Activated T-cell treated with anti-CD3 and anti-CD28 coated beads, Interleukin-2, amount 50 U/mL, for 24 hours (primary cell): ENCODE data around the gene SLC39A2.
"Not testable (repeated sequence)": the region's sequence is repeated elsewhere in the genome, so short reads cannot be mapped to it uniquely, and the experiment has no call there.

ENCODE experiments used
- DNase-seq: peaks from one replicate; pipeline ENCODE4 v3.0.0-alpha.2; 2020
- H3K27ac Mint-ChIP-seq: 2 replicates; pipeline ENCODE4 v1.8.0; 2020; ENCODE audit warnings: mild to moderate bottlenecking, mixed read lengths
- H3K27me3 Mint-ChIP-seq: 2 replicates; pipeline ENCODE4 v1.8.0; 2020; ENCODE audit warnings: mixed read lengths
- H3K36me3 Mint-ChIP-seq: 2 replicates; pipeline ENCODE4 v1.8.0; 2020; ENCODE audit warnings: low read depth, mixed read lengths
- H3K4me1 Mint-ChIP-seq: 2 replicates; pipeline ENCODE4 v1.8.0; 2020; ENCODE audit warnings: low read depth, mixed read lengths
- H3K4me3 Mint-ChIP-seq: 2 replicates; pipeline ENCODE4 v1.8.0; 2020; ENCODE audit warnings: mild to moderate bottlenecking, moderate library complexity, mixed read lengths
- H3K9me3 Mint-ChIP-seq: 2 replicates; pipeline ENCODE4 v1.8.0; 2020; ENCODE audit warnings: mixed read lengths

The SLC39A2 gene

GRCh38 chr14:20998674-20999366 lies at the start of gene SLC39A2:
SLC39A2 (plus strand) TSS chr14:20999293; CDS start chr14:20999447, 154 bp downstream.
- Mint-ChIP-seq H3K36me3 (peaks cover 42% of the 10 kb centered on the region), H3K4me3 (no peak within 1 kb of the TSS)
- DNase-seq = no peak

DNA sequence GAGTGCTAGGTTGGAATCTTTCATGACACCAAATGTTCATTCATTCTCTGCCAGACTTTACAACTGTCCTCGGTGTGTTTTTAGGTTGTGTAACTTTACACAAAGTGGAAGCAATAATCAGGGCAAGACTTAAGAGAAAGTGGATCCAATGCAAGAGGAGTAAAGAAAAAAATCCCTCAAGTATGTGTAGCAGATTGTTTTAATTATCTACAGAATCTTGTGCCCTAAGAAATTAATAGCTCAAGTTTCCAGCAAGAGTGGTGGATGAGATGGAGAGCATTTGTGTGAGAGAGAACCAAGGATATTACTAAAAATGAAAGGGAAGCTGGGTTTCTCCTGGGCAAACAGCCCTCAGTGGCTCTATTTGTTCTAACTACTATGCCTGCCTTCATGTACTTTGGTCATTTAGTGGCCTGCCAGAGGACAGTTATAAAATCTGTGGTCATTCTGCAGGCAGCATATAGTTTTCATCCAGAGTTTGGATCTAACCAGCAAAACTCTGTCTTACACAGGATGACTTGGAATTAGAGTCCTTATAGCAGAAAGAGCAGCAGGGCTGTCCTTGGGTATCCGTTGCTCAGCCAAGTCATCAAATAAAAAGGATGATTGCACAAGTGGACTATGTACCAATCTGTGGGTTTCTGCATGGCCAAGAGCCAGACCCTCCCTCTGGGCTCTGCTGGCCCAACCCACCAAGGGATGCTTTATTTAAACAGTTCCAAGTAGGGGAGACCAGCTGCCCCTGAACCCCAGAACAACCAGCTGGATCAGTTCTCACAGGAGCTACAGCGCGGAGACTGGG lies 44.2 kb upstream of the SLC39A2 start, which contains the start of gene RNASE2:
TSS of gene RNASE2 (plus strand) at position 752 of the 802 bp plus-strand sequence. CDS start 285 bp downstream, outside the sequence.
- H3K4me3 Mint-ChIP-seq = not testable (repeated sequence)

More at GRCh38 chr14:20998674-20999366, at the start of gene SLC39A2:
- no peaks in the 10 kb centered on the region for H3K27me3 Mint-ChIP-seq
- H3K27ac Mint-ChIP-seq = peak within 1 kb of the TSS; percentile 40
- H3K9me3 Mint-ChIP-seq = no peaks in the 10 kb centered on the region
- peaks cover 14% of the 10 kb centered on the region for H3K4me1 Mint-ChIP-seq

DNA sequence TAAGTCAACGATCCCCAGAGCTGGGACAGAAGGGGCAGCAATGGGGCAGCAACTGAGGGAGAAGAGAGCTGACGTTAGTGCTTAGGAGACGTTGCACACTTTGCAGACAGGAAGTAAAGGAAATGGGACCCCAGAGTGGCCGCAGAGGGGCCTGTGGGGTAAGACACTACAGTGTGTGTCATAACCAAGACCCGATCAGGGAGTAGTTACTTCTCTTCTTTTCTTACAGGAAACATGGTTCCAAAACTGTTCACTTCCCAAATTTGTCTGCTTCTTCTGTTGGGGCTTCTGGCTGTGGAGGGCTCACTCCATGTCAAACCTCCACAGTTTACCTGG lies 43.6 kb upstream of the SLC39A2 start:
- H3K27ac Mint-ChIP-seq, H3K36me3 Mint-ChIP-seq, H3K4me3 Mint-ChIP-seq, DNase-seq, H3K9me3 Mint-ChIP-seq: not testable (repeated sequence)
- Mint-ChIP-seq H3K27me3 (peaks cover 11% of the 10 kb centered on the region), H3K4me1 (peaks cover 17% of the 10 kb centered on the region)

More for the DNA sequence above, 44.2 kb upstream of the SLC39A2 start, which contains the start of gene RNASE2:
- H3K4me1 Mint-ChIP-seq = peaks cover 14% of the 10 kb centered on the region
- H3K27ac Mint-ChIP-seq, H3K9me3 Mint-ChIP-seq, DNase-seq, H3K36me3 Mint-ChIP-seq: not testable (repeated sequence)
- peaks cover 11% of the 10 kb centered on the region for H3K27me3 Mint-ChIP-seq

GRCh38 chr14:20956376-20956976 lies 42.6 kb upstream of the SLC39A2 start:
- peaks cover 23% of the 10 kb centered on the region for H3K4me1 Mint-ChIP-seq
- no peaks in the 10 kb centered on the region for H3K36me3 Mint-ChIP-seq
- H3K27me3 Mint-ChIP-seq = peaks cover 11% of the 10 kb centered on the region
- no peak overlapping the region for H3K4me3 Mint-ChIP-seq
- no peak for DNase-seq
- H3K27ac Mint-ChIP-seq = no peak overlapping the region
- no peaks in the 10 kb centered on the region for H3K9me3 Mint-ChIP-seq

- not testable (repeated sequence) for DNase-seq, H3K4me3 Mint-ChIP-seq, H3K9me3 Mint-ChIP-seq, H3K27ac Mint-ChIP-seq, H3K36me3 Mint-ChIP-seq
- H3K27me3 Mint-ChIP-seq = peaks cover 17% of the 10 kb centered on the region
- H3K4me1 Mint-ChIP-seq = peaks cover 27% of the 10 kb centered on the region
These were observed 40.1 kb upstream of the SLC39A2 start for GRCh38 chr14:20958946-20959345.

DNA sequence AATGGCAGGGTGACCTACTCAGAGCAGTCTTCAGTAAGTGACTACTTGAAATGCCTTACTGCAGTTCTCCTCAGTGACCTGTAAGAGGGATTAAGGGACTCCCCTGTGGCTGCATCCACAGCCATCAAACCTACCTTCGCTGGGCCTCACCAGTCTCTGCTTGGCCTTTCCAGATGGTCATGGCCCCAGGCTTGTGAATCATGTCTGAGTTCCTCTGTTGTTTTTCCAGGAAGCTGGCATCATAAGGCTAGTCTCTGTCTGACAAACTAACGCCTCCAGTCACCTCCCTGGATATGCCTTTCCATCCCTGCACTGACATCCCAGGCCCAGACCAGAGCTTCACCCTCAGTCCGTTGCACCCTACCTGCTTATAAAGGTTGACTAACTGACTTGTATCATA lies 29.8 kb upstream of the SLC39A2 start:
- no peaks in the 10 kb centered on the region for H3K36me3 Mint-ChIP-seq
- peaks cover 13% of the 10 kb centered on the region for H3K4me1 Mint-ChIP-seq
- H3K27me3 Mint-ChIP-seq = peaks cover 54% of the 10 kb centered on the region
- H3K9me3 Mint-ChIP-seq = no peaks in the 10 kb centered on the region
- H3K4me3 Mint-ChIP-seq = no peak overlapping the region
- no peak overlapping the region for H3K27ac Mint-ChIP-seq
- no peak for DNase-seq

DNA sequence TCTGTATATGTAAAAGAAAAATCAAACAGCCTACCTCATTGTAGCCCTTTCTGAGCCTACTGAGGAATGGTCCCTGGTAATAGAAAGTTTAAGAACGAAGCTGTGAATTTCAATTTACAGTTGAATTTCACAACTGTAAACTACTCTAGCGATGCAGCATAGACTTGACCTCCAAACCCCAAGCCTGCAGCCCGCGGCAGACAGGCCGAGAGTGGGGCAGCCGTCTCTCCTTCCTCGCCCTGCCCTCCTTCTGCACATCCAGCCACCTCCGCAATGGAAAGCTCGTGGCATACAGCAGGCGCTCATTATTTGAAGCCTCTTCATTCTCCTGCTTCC lies 28.5 kb upstream of the SLC39A2 start:
- Mint-ChIP-seq H3K27ac (no peak overlapping the region), H3K27me3 (peaks cover 47% of the 10 kb centered on the region), H3K4me3 (peak overlapping the region; percentile 84), H3K9me3 (no peaks in the 10 kb centered on the region), H3K36me3 (no peaks in the 10 kb centered on the region), H3K4me1 (peaks cover 13% of the 10 kb centered on the region)
- no peak for DNase-seq

DNA sequence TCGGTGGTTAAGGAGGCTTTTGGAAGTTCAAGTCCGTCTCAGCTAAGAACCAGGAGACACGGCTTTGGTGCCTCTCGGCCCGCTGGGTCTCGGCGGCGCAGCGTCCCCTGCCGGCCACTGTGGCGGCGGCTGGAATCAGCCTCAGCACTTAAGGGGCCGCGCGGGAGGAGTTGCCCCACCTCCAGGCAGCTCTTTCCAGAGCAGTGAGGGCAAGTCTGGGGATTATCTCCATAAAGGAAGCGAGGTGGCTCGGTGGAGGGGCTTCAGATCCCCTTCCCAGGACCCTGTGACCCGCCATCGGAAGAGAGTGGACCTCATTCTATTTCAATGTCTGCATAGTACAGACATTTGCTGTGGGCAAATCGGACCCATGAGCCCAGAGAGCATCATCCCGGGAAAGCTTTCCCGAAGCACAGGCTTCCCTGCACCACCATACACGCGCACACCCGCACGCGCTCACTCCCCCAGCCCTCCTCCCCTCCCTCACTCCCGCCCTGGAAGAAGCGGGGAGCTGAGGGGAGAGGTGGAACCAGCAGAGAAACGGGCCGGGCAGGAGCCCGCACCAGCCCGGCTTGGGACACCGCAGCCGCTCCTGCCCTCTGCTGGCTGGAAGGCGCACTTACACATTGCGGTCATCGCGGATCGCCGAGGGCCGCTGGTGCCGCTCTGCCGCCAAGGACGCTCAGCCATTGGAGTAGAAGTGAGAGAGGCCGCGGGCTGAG lies 27.9 kb upstream of the SLC39A2 start:
- Mint-ChIP-seq H3K36me3 (no peaks in the 10 kb centered on the region), H3K27ac (peak overlapping the region; percentile 71), H3K4me3 (peak overlapping the region; percentile 84), H3K27me3 (peaks cover 44% of the 10 kb centered on the region), H3K9me3 (no peaks in the 10 kb centered on the region), H3K4me1 (peaks cover 13% of the 10 kb centered on the region)
- DNase-seq = peak; percentile 89

DNA sequence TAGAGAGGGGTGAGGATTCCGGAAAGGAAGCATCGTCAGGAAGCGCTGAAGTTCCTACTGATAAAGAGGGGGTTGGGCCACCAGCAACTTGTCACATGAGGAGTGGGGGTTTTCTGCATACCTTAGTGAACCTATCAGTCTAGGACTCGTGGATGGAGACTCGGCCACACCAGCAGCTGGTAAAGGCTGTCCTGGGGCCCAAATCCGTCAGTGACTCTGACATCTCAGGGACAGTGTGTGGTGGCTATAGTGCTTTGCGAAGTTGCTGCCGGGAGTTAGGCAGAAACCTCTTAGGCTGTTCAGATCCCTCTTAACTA lies 27.4 kb upstream of the SLC39A2 start:
- Mint-ChIP-seq H3K9me3 (no peaks in the 10 kb centered on the region), H3K27ac (no peak overlapping the region), H3K27me3 (peaks cover 42% of the 10 kb centered on the region), H3K36me3 (no peaks in the 10 kb centered on the region), H3K4me3 (peak overlapping the region; percentile 84), H3K4me1 (peaks cover 13% of the 10 kb centered on the region)
- DNase-seq = no peak

DNA sequence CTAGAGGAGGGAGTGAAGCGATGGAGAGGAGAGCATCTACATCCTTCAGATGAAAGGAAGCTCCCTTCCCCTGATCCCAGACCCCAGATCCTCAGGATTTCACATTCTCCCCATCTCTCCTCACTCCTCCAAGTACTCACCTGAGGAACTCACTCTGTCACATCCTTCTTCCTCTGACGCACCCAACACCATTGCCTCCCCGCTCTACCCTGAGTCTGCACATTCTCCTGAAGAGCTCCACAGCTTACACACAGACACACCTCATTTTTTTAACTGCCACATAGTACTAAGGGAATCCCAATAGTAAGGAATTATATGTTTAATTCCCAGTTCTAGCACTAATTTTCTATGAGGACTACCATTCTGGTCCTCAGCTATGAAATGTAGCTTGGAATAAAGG lies 25.6 kb upstream of the SLC39A2 start:
- no peak for DNase-seq
- Mint-ChIP-seq H3K9me3 (no peaks in the 10 kb centered on the region), H3K36me3 (no peaks in the 10 kb centered on the region), H3K4me1 (peaks cover 13% of the 10 kb centered on the region), H3K4me3 (no peak overlapping the region), H3K27me3 (peaks cover 26% of the 10 kb centered on the region), H3K27ac (no peak overlapping the region)

DNA sequence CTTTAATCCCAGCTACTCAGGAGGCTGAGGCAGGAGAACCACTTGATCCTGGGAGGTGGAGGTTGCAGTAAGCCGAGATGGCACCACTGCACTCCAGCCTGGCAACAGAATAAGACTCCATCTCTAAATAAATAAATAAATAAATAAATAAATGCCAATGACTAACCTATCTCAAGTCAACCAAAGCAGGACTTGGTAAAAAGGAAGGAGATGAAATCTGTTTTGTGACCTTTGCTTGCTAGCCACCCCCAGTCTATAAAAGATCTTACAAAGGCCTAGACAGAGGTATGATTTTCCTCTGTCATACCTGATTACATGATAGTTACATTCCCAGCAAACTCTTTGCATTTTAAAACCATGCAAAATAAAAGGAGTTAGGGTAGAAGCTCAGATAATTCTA lies 22.8 kb upstream of the SLC39A2 start:
- Mint-ChIP-seq H3K27ac (no peak overlapping the region), H3K4me3 (no peak overlapping the region), H3K27me3 (peaks cover 27% of the 10 kb centered on the region), H3K9me3 (no peaks in the 10 kb centered on the region), H3K4me1 (peaks cover 7% of the 10 kb centered on the region), H3K36me3 (no peaks in the 10 kb centered on the region)
- DNase-seq = no peak

DNA sequence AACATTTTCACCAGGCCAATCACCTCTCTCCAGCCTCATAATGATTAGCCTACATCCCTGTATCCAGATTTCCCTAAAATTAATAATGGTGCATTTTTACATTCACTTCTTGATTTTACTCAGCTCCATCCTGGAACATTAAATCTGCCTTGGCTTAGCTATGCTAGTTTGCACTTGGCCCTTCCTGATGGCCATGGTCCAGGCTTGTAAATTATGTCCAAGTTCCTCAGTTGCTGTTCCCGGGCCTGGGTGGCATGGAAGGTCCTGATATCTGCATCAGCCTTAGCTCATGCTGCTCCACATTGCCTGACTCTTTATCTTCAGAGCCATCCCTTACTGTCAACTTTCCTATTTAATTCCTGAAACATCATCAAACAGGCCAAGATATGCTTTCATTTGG lies 20.4 kb upstream of the SLC39A2 start:
- peaks cover 12% of the 10 kb centered on the region for H3K27me3 Mint-ChIP-seq
- H3K4me1 Mint-ChIP-seq = no peaks in the 10 kb centered on the region
- DNase-seq = no peak
- no peaks in the 10 kb centered on the region for H3K36me3 Mint-ChIP-seq
- no peak overlapping the region for H3K27ac Mint-ChIP-seq
- no peak overlapping the region for H3K4me3 Mint-ChIP-seq
- no peaks in the 10 kb centered on the region for H3K9me3 Mint-ChIP-seq

DNA sequence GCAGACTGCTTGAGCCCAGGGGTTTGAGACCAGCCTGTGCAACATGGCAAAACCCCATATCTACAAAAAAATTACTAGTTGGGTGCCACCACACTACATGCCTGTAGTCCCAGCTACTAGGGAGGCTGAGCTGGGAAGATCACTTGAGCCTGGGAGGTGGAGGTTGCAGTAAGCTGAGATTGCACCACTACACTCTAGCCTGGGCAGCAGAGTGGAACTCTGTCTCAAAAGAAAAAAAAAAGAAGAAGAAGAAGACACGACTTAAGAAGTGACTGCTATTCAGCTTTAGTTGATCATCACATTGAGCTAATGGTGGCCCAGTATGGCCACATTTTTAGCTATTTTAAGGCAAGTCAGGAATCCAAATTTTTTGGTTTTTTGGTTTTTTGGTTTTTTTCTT lies 18.2 kb upstream of the SLC39A2 start:
- Mint-ChIP-seq H3K27ac (no peak overlapping the region), H3K36me3 (no peaks in the 10 kb centered on the region), H3K9me3 (no peaks in the 10 kb centered on the region), H3K27me3 (peaks cover 12% of the 10 kb centered on the region), H3K4me1 (no peaks in the 10 kb centered on the region), H3K4me3 (no peak overlapping the region)
- DNase-seq = no peak

GRCh38 chr14:20982646-20983369 lies 16.3 kb upstream of the SLC39A2 start:
- H3K36me3 Mint-ChIP-seq = no peaks in the 10 kb centered on the region
- H3K4me3 Mint-ChIP-seq = no peak overlapping the region
- no peak for DNase-seq
- H3K4me1 Mint-ChIP-seq = peaks cover 4% of the 10 kb centered on the region
- H3K27me3 Mint-ChIP-seq = peaks cover 12% of the 10 kb centered on the region
- H3K27ac Mint-ChIP-seq = no peak overlapping the region
- H3K9me3 Mint-ChIP-seq = no peaks in the 10 kb centered on the region
